NCI-H2196 treated with DMSO at 0.1 percent for 48 hours (cell line): ENCODE results near the gene MPC1.
"Not testable (repeated sequence)": the region's sequence is repeated elsewhere in the genome, so short reads cannot be mapped to it uniquely, and the experiment has no call there.

Source experiments
- DNase-seq: peaks from one replicate; lab custom pipeline; 2025; ENCODE audit not compliant: unreplicated experiment; lab: John Stamatoyannopoulos, UW

Gene MPC1

GRCh38 chr6:166382500-166382932 lies 224 bp downstream of the MPC1 start:
- no peak for DNase-seq

DNA sequence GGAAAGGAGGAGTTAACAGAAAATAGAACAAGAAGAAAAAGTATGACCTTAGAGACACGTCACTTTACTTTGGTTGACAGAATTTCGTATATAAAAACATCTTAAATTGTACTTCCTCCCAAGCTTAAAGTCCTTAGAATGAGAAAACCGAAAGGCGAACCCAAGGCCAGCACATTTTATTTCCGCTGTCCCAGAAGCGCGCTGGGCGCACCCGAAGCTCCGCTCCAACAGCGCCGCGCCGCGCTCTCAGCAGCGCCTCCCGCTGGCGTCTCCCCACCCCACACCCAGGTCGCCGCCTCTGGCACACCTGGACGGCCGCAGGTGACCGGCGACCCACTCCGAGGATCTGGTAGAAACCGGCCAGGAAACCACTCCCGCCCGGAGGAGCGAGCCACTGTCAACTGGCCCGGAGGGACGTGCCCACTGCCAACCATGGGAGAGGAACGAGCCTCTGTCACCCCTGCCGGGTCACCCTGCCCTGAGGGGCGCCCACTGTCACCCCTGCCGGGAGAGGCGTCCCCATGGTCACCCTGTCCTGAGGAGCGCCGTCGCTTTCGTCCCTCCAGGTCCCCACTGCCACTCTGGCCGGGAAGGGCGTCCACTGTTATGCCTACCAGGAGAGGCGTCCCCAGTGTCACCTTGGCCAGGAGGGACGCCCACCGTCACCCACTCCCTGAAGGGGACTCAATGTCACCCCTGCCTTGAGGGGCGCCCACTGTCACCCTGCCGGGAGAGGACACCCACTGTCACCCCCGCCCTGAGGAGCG lies 824 bp downstream of the MPC1 start:
- DNase-seq, result peak; percentile 41

GRCh38 chr6:166381381-166381732 lies 1.4 kb downstream of the MPC1 start:
- no peak for DNase-seq

- no peak for DNase-seq
These were observed 2.9 kb downstream of the MPC1 start for GRCh38 chr6:166379800-166380199.

- no peak for DNase-seq
These were observed 3.6 kb downstream of the MPC1 start for GRCh38 chr6:166379103-166379586.

DNA sequence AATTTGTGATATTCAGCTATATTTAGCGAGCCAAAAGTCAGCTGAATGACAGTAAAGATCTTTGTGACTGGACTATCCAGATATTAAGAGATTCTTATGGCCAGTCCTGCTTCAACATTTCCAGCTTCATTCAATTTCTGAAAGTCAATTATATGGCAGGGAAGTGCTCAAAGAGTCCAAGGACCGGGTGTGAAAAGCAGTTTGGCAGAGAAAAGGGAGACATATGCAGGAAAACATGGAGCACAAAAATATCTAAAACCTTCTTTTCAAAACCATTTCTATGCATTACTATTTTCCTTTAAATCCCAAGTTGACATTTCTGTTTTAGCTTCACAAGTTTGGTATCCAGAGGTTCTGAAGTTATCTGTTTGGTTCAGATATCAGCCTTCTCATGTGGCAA lies 5.0 kb downstream of the MPC1 start:
- no peak for DNase-seq

GRCh38 chr6:166375013-166375412 lies 7.7 kb downstream of the MPC1 start:
- DNase-seq, result no peak

DNA sequence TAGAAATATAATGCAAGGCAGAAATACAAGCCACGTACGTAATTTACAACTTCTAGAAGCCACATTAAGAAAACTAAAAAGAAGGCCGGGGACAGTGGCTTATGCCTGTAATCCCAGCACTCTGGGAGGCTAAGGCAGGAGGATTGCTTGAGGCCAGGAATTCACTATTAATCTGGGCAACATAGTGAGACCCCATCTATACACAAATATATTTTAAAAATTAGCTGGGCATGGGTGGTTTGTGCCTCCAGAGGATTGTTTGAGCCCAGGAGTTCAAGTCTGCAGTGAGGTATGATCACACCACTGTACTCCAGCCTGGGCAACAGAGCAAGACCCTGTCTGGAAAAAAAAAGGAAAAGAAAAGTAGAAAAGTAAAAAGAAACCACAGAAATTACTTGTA lies 12.3 kb downstream of the MPC1 start:
- DNase-seq, result no peak

DNA sequence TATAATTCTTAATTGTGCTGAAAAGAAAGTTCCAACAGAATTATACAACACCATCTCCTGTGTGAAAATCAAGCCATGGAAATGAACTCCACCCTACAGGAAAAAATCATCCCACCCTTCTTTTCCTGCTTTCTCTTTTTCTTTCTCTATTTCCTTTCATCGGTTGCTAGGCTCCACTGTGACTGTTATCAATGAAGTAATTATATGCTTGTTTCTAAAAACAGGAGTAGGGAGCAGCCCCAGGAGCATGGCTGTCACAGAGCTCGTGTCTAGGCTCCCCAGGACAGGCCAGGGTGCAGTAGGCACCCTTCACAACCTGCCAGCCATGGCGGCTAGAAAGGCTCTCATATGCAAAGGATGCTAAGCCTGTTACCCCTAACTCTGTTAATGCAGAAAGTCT lies 13.0 kb downstream of the MPC1 start:
- DNase-seq, result no peak

DNA sequence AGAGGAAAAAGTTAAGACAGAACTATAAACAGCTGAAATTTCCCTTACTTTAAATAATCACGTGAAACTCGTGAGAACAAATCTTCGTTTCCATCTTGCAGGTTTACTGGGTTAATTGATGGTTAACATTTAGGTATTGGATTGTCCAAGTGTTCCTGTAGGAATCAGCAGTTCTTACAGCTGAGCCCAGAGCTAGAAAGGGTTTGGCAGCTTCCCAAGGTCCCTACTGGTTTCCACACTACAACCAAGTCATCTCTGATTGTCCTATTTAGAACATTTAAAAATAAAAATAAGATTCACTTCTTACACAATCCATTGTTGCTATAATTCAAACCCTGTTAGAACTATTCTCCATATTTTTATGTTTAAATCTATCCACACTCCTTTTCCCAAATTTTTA lies 15.8 kb downstream of the MPC1 start:
- no peak for DNase-seq

- DNase-seq, result no peak
These were observed 16.9 kb downstream of the MPC1 start for GRCh38 chr6:166365806-166366205.

GRCh38 chr6:166365221-166365620 lies 17.5 kb downstream of the MPC1 start:
- no peak for DNase-seq

DNA sequence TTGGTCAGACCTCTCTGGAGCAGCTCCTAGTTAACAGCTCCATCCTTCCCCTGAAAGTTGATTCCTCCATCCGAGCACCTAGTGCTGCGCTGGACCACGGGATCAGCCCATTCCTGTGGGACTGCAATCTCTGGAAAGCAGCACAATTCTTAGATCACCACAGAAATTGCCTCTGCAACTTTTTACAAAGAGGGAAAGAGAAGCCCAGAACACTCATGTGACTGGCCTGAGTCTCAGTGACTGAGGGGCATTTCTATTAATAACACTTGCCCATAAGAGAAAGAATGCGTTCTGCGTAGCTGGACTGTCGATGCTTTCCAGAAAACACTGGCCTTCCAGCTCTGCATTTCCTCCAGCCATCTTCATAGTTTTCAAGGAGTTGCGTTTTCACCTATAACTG lies 18.3 kb downstream of the MPC1 start:
- no peak for DNase-seq

- DNase-seq, result not testable (repeated sequence)
These were observed 20.3 kb downstream of the MPC1 start for GRCh38 chr6:166362427-166362826.

GRCh38 chr6:166361077-166361429 lies 21.7 kb downstream of the MPC1 start:
- DNase-seq, result no peak

- DNase-seq, result no peak
These were observed 22.3 kb downstream of the MPC1 start for GRCh38 chr6:166360243-166361076.

GRCh38 chr6:166355552-166355951 lies 27.2 kb downstream of the MPC1 start:
- no peak for DNase-seq

- no peak for DNase-seq
These were observed 27.8 kb downstream of the MPC1 start for GRCh38 chr6:166354965-166355364.

GRCh38 chr6:166354143-166354542 lies 28.6 kb downstream of the MPC1 start:
- DNase-seq, result no peak

- no peak for DNase-seq
These were observed 29.2 kb downstream of the MPC1 start for GRCh38 chr6:166353507-166353906.

GRCh38 chr6:166352923-166353322 lies 29.8 kb downstream of the MPC1 start:
- DNase-seq, result no peak

DNA sequence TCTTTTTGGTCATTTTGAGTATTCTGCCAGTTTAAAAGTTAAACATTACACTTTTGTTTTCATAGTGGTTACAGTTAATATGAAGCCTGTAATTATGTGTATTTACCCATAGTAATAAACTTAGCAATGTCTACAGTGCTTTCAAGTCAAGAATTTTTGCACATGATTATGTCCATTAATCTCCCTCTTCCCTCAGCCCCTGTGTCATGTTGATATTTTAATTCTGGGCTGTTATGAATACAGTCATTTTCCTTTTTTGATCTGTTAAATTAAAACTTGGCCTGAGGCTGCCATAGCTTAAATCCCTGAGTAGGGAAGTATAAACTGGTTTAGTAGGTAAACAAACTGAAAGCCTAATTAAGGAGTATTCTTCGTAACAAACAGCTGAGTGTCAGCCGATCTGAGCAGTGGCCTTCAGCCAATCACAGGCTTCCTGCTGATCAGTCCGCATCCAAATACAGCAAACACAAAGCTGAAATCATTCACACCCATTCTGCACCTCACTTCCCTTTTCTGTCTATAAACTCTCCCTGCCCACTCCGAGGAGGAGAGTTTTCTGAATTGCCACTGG lies 30.9 kb downstream of the MPC1 start:
- no peak for DNase-seq
